SK-N-SH (cell line): ENCODE data around the gene MPDZ.

ENCODE experiments used
- ELF1 ChIP-seq: IDR thresholded peaks from 2 replicates; pipeline ENCODE4 v1.4.0; 2012
- MEF2A ChIP-seq: IDR thresholded peaks from 2 replicates; pipeline ENCODE4 v1.4.0; 2012; ENCODE audit warnings: low read depth, borderline replicate concordance
- RAD21 ChIP-seq: IDR thresholded peaks from 2 replicates; pipeline ENCODE4 v1.6.1; 2012; ENCODE audit warnings: mild to moderate bottlenecking, low read length

DNA sequence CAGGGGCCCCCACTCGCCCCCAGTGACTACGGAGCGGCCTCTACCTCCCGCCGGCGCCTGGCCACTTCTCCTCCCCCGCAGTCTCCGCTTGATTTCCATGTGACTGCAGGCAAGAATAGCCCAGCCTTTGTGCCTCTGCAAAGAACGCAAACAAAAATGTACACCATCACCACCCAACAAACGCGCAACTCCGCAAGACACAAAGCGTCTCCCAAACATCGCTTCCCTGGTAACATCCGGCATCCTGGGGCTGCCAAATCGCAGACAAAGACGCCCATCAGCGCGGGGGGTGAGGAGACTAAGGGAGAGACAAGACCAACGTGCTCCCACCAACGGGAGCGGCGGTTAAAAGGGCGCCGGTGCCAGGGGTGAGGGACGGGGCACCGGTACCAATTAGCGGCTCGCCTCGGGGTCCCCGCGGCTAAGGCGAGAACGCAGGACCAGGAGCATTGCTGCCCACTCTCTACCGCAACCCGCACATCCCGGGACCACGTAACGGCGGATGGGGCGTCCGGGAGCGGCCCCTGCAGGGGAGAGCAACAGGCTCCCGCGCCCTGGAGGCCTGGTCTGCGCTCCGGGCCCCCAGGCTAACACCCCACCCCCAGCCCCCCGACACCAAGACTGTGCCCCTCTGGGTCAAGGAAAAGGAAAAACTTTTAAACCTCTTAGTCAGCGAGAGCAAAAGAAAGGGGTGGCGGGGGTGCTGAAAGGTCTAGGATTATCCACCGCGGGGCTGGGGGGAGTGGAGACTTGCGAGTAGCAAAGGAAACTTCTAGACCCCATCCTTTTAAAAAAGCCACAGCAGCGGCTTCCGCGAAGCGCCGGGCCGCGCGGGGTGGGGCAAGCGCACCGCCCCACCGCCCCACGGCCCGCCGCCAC lies 885 bp downstream of the MPDZ start:
- TF ChIP-seq MEF2A, result no peak
- no peak for TF ChIP-seq ELF1
- no peak for TF ChIP-seq RAD21
